Activated naive CD4-positive, alpha-beta T cell treated with anti-CD3 and anti-CD28 coated beads, Interleukin-2, amount 10 ng/mL, durations not matched to agents 7 days and 5 days (primary cell): ENCODE results near the gene ZNF26.
A peak's percentile ranks its signal among the peaks of the same experiment; 100 is the strongest.
"Not testable (repeated sequence)": the region's sequence is repeated elsewhere in the genome, so short reads cannot be mapped to it uniquely, and the experiment has no call there.

Source experiments
- CTCF ChIA-PET: fragments of 350-600 bp; sonication (Branson Sonifier 250); formaldehyde crosslinking; loops from one replicate; lab custom pipeline; 2021; ENCODE audit warnings: antibody characterized with exemption; lab: Charles Lee
- DNase-seq: peaks from one replicate; pipeline ENCODE4 v3.0.0-alpha.2; 2020
- H3K27ac Mint-ChIP-seq: one replicate; pipeline ENCODE4 v1.8.0; 2021; ENCODE audit warnings: mild to moderate bottlenecking, moderate library complexity, mixed read lengths
- H3K27me3 Mint-ChIP-seq: one replicate; pipeline ENCODE4 v1.8.0; 2021; ENCODE audit warnings: mild to moderate bottlenecking, mixed read lengths
- H3K36me3 Mint-ChIP-seq: one replicate; pipeline ENCODE4 v1.8.0; 2021; ENCODE audit warnings: mixed read lengths
- H3K4me1 Mint-ChIP-seq: one replicate; pipeline ENCODE4 v1.8.0; 2021; ENCODE audit warnings: mixed read lengths
- H3K4me3 Mint-ChIP-seq: one replicate; pipeline ENCODE4 v1.8.0; 2021; ENCODE audit warnings: mild to moderate bottlenecking, moderate library complexity, mixed read lengths
- H3K9me3 Mint-ChIP-seq: one replicate; pipeline ENCODE4 v1.8.0; 2021; ENCODE audit warnings: mixed read lengths

ZNF26 gene

DNA sequence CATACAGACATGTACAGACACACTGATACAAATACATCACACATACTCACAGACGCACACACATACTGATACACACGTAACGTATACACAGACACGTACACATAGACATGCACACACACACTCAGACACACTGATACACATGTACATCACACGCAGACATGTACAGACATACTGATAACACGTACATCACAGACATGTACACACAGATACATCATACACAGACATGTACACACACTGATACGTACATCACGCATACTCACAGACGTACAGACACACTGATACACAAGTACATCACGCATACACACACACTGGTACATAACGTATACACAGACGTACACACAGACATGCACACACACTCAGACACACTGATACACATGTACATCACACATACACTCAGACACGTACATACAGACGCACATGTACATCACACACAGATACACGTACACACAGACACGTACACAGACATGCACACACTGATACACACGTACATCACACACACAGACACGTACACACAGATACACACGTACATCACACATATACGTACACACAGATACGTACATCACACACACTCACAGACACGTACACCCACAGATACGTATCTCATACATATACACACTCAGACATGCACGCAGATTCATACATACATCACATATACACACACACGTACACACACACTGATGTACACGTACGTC lies 35.2 kb upstream of the ZNF26 start:
- peaks cover 16% of the 10 kb centered on the region for H3K4me1 Mint-ChIP-seq
- no peaks in the 10 kb centered on the region for H3K27me3 Mint-ChIP-seq
- peaks cover 47% of the 10 kb centered on the region for H3K36me3 Mint-ChIP-seq
- H3K4me3 Mint-ChIP-seq, result no peak overlapping the region
- CTCF ChIA-PET, result no interaction called here
- H3K27ac Mint-ChIP-seq, result no peak overlapping the region
- DNase-seq, result no peak
- peaks cover 48% of the 10 kb centered on the region for H3K9me3 Mint-ChIP-seq

DNA sequence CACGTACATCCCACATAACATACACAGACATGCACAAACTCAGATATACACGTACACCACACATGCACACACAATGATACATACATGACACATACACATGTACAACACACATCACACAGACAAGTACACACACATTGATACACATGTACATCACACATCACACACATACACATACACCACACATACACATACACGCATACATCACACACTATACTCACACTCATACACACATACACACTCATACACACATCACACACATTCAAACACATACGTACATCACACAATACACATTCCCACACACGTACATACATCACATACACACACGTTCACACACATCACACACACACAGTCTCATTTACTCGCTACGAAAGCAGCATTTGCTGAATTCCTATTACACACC lies 34.5 kb upstream of the ZNF26 start:
- Mint-ChIP-seq H3K9me3 (peaks cover 46% of the 10 kb centered on the region), H3K4me3 (no peak overlapping the region), H3K4me1 (peaks cover 20% of the 10 kb centered on the region), H3K27me3 (no peaks in the 10 kb centered on the region), H3K36me3 (peaks cover 46% of the 10 kb centered on the region), H3K27ac (no peak overlapping the region)
- CTCF ChIA-PET, result no interaction called here
- DNase-seq, result no peak

DNA sequence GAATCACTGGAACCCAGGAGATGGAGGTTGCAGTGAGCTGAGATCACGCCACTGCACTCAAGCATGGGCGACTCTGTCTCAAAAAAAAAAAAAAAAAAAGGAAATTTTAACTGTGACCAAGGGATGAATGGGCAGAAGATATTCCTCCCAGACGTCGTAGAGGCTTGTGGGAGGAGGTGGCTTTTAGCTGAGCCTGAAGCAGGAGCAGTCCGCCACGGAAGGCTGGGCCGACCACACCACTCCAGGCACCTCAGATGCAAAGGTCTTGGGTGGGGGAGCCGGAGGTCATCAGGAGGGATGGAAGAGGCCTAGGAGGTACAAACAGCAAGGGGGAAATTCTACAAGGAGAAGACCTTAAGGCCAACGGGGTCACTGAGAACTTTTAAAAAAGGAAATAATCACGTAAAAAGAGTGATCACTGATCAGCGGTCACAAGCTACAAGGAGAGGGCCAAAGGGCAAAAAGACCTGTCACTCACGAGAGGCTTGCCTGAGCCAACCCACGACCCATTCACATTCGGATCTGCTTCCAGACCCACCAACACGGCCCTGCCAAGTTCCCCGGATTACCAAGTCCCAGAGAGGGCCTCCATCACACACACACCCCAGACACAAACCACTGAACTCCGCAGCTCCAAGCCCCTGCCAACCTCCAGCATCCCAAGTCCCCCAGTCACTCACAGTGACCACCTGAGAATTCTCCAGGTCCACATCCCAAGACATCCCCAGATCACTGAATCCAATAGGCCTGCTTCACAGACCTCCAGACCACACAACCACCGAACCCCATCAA lies 33.6 kb upstream of the ZNF26 start:
- Mint-ChIP-seq H3K27ac (no peak overlapping the region), H3K27me3 (no peaks in the 10 kb centered on the region), H3K4me3 (no peak overlapping the region), H3K4me1 (peaks cover 26% of the 10 kb centered on the region), H3K36me3 (peaks cover 44% of the 10 kb centered on the region), H3K9me3 (peaks cover 50% of the 10 kb centered on the region)
- DNase-seq, result no peak
- CTCF ChIA-PET, result no interaction called here

DNA sequence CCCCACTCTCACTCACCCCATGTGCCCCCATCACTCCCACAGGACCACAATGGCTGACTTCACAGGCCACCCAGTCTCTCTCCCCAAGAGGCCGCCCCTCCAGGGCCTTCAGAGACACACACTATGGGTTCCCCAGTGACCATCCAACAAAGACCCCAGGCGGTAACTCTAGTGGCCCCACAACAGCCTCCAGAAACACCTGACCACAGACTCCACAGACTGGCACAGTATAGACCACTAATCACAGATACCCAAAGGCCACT lies 33.1 kb upstream of the ZNF26 start:
- H3K36me3 Mint-ChIP-seq, result peaks cover 41% of the 10 kb centered on the region
- CTCF ChIA-PET, result no interaction called here
- no peak overlapping the region for H3K27ac Mint-ChIP-seq
- peaks cover 26% of the 10 kb centered on the region for H3K4me1 Mint-ChIP-seq
- no peak for DNase-seq
- no peaks in the 10 kb centered on the region for H3K27me3 Mint-ChIP-seq
- peaks cover 46% of the 10 kb centered on the region for H3K9me3 Mint-ChIP-seq
- no peak overlapping the region for H3K4me3 Mint-ChIP-seq

DNA sequence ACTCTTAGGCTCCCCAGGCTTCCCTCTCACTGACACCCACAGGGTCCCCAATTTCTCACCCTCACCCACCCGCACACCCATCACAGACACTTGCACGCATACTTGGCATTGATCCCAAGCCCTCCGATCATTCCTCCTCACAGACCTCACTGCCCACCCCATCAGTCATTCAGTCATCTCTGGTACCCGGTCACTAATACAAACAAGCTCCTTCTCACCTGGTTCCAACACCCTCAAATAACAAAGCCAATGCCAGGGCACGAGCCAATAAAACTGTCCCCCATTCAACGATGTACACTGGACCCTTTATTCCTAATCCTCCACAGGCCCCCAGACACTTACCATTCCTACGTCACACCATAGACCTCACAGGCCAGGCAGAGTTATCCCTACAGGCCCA lies 32.4 kb upstream of the ZNF26 start:
- Mint-ChIP-seq H3K4me1 (peaks cover 26% of the 10 kb centered on the region), H3K27ac (no peak overlapping the region), H3K27me3 (no peaks in the 10 kb centered on the region), H3K4me3 (no peak overlapping the region), H3K36me3 (peaks cover 35% of the 10 kb centered on the region), H3K9me3 (peaks cover 40% of the 10 kb centered on the region)
- no peak for DNase-seq
- CTCF ChIA-PET, result no interaction called here

DNA sequence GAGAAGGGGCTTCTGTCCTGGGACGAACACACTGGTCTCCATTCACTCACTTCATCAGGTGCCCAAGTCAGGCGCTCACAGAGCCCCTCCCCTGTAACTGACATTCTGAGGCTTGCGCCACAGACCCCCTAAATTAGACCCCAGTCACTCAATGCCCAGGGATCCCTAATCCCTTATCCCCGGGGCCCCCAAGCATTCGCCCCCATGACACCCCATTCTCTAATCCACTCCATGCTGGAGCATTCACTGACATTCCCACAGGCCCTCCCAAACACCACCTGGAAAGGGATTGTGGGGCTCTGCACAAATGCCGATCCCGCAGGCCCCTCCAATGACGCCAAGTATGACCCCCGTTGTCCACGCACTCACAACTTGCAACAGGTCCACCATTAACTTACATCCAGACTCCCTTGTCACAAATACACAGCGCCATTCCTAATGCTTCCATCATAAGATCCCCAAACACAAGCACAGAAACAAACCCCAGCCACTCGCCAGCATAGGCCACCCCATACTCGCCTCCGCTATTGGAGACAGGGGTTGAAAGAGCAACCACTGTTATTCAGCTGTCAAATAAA lies 31.6 kb upstream of the ZNF26 start:
- Mint-ChIP-seq H3K27ac (peak overlapping the region; percentile 87), H3K4me3 (peak overlapping the region; percentile 94), H3K9me3 (peaks cover 33% of the 10 kb centered on the region), H3K36me3 (peaks cover 30% of the 10 kb centered on the region), H3K27me3 (no peaks in the 10 kb centered on the region), H3K4me1 (peaks cover 26% of the 10 kb centered on the region)
- CTCF ChIA-PET, result interaction anchor here (1.0 kb wide), 1 partner anchor 227 kb away, joined by 3 read pairs; the partner anchor contains the start of gene ZNF268
- no peak for DNase-seq

DNA sequence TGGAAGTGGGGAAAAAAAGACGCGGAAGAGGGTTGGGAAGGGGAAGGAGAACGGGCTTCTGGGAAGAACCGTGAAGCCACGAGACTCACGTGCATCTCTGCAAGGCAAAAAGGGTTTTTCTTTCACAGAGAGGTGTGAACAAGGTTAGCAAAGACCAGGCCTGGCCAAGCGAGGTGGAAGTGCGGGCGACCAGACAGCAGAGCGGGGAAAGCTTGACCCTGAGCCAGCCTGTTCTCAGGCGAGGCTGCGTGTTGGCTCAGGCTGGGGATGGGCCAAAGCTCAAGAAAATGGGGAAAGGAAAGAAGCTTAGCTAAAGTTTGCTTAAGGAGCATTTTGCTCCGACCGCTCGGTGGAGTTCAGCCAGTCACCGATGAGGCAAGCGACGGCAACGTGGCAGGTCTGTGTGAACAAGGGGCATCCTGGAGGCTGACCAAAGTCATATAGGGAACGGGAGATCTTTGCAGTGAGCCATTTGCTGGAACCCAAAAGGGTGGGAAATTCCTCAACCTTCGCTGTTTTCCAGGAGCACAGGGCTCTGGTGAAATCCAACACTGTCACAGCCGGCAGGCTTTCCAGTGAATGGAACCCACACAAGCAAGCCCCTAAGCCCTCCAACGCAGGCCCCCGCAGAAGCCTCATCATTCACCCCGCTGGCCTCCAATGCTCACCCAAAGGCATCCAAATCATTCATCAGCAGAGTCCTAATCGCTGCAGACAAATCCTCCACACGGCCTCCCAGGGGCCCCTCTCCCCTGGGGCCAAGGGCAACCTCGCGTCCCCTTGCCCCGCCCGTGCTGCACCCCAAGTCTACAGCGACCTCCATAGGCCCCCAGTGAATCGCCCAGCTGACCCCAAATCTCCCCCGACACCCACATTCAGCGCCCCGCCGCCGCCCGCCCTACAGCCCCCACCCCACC lies 30.8 kb upstream of the ZNF26 start:
- H3K9me3 Mint-ChIP-seq, result peaks cover 34% of the 10 kb centered on the region
- no peaks in the 10 kb centered on the region for H3K27me3 Mint-ChIP-seq
- H3K4me3 Mint-ChIP-seq, result peak overlapping the region; percentile 94
- CTCF ChIA-PET, result interaction anchor here (0.6 to 1.0 kb wide), 2 partner anchors 226 to 247 kb away, joined by 3 read pairs; partner anchors contain the start of gene ZNF268
- H3K36me3 Mint-ChIP-seq, result peaks cover 30% of the 10 kb centered on the region
- peaks cover 26% of the 10 kb centered on the region for H3K4me1 Mint-ChIP-seq
- H3K27ac Mint-ChIP-seq, result peak overlapping the region; percentile 87
- DNase-seq, result peak; percentile 35

DNA sequence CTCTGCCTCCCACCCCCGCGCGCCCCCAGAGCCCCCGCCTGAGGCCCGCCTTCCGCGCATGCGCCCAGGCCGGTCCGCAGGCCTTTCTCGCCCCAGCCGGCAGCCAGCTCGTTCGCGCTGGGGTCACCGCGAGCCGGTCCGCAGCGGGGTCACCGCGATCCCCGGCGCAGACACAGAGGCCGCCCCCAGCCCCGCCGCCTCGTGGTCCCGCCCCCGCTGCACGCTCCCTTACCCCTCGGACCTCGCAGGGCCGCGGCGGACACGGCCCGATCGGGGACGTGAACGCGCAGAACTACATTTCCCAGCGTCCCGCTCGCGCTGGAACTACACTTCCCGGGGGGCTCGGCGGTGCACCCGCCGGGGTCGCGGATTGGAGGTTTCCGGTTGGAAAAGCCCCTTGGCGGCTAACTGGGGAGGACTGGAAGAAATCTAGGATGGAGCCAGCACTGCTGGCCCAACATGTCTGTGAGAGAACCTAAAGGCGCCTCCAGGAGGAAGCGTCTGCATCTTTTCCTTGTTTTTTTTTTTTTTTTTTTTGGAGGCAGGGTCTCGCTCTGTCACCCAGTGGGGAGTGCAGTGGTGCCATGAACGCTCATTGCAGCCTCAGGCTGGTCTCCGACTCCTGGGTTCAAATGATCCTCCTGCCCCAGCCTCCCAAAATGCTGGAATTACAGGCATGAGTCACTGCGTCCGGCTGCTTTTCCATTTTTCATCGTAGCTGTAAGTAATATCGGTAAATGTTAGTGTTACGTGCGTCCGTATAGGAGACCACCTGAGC lies 30.0 kb upstream of the ZNF26 start, which contains the start of gene ZNF605:
Gene ZNF605, minus strand, starts transcription at position 296 of the 778 bp plus-strand sequence. CDS start 10,671 bp downstream, outside the sequence.
- no peaks in the 10 kb centered on the region for H3K27me3 Mint-ChIP-seq
- peak within 1 kb of the TSS; percentile 94 for H3K4me3 Mint-ChIP-seq
- H3K27ac Mint-ChIP-seq, result peak within 1 kb of the TSS; percentile 92
- peaks cover 26% of the 10 kb centered on the region for H3K4me1 Mint-ChIP-seq
- DNase-seq, result peak; percentile 94
- H3K36me3 Mint-ChIP-seq, result peaks cover 30% of the 10 kb centered on the region
- CTCF ChIA-PET, result interaction anchor here (0.6 to 0.7 kb wide), 2 partner anchors 188 to 246 kb away, joined by 3 read pairs; no protein-coding TSS in a partner anchor
- peaks cover 38% of the 10 kb centered on the region for H3K9me3 Mint-ChIP-seq

DNA sequence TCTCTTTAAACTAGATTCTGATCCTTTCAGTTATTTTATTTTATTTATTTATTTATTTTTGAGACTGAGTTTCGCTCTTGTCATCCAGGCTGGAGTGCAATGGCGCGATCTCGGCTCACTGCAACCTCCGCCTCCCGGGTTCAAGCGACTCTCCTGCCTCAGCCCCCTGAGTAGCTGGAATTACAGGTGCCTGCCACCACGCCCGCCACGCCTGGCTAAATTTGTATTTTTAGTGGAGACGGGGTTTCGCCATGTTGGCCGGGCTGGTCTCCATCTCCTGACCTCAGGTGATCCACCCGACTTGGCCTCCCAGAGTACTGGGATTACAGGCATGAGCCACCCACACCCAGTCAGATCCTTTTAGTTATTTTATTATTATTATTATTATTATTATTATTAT lies 24.4 kb upstream of the ZNF26 start:
- DNase-seq, H3K4me3 Mint-ChIP-seq, CTCF ChIA-PET, H3K27me3 Mint-ChIP-seq, H3K27ac Mint-ChIP-seq, H3K4me1 Mint-ChIP-seq: not testable (repeated sequence)
- peaks cover 32% of the 10 kb centered on the region for H3K9me3 Mint-ChIP-seq
- H3K36me3 Mint-ChIP-seq, result peaks cover 32% of the 10 kb centered on the region

DNA sequence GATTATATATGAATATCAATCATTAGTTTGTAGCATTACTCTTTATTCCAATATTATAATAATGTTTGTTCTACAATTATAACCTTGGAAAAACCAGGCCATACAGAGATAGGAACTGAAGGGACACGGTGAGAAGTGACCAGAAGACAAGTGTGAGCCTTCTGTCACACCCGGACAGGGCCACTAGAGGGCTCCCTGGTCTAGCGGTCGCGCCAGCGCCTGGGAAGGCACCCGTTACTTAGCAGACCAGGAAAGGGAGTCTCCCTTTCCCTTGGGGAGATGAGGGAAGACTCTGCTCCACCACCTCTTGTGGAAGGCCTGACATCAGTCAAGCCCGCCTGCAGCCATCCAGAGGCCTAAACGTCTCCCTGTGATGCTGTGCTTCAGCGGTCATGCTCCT lies 22.2 kb upstream of the ZNF26 start:
- H3K27me3 Mint-ChIP-seq, H3K4me1 Mint-ChIP-seq, H3K4me3 Mint-ChIP-seq, DNase-seq, CTCF ChIA-PET, H3K27ac Mint-ChIP-seq: not testable (repeated sequence)
- Mint-ChIP-seq H3K36me3 (peaks cover 32% of the 10 kb centered on the region), H3K9me3 (peaks cover 37% of the 10 kb centered on the region)

DNA sequence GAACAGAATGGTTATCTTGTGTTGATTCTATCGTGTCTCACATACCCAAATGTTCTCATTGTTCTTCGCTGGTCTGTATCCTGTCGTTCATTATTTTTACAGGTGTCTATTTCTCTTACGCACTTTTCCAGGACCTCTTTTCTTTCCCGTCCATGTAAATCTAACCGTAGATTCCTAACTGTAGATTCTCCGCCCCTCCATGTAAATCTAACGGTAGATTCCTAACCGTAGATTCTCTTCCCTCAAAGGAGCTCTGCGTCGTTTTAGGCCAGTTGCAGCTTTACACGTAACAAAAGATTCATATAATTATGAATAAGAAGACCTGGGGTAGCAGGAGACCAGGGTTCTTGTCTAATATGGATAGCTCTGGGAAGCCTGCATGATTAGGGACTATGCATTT lies 20.4 kb upstream of the ZNF26 start:
- H3K4me3 Mint-ChIP-seq, result no peak overlapping the region
- CTCF ChIA-PET, result no interaction called here

DNA sequence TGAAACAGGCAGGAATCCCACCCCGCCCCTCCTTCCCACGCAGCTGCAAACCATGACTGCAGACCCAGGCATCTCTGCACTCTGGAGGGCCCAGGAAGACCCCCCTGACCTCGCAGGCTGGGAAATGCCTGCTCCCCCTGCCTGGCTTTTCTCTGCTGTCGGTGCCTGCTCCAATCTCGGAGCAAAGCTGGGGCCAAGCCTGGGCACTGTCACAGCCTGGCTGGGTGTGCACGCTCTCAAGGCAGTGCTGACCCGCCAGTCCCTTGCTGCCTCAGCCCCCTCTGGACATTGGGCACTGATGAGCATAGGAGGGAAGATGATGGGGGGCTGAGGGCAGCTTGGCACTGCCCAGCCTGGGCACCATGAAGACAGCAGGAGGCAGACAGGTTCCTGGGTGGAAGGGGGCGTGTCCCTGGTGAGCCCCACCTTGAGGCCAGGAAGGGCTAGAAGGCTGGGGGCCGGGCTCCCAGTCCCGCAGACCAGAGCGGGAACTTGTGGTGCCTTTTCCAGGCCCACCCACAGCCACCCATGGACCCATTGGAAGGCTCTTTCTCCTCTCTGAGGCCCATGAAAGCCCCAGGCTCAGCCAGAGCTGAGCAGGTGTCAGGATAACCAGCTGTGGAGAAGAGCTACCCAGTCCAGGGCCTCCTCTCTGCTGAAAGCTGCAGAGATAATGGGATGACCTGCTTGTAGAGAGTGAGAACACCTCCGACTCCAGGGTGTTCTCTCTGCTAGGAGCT lies 19.3 kb upstream of the ZNF26 start:
- DNase-seq, result no peak
- Mint-ChIP-seq H3K9me3 (peaks cover 42% of the 10 kb centered on the region), H3K27ac (no peak overlapping the region), H3K4me1 (no peaks in the 10 kb centered on the region), H3K36me3 (peaks cover 23% of the 10 kb centered on the region), H3K27me3 (no peaks in the 10 kb centered on the region), H3K4me3 (no peak overlapping the region)
- CTCF ChIA-PET, result no interaction called here

More for the DNA sequence above, 20.4 kb upstream of the ZNF26 start:
- peaks cover 28% of the 10 kb centered on the region for H3K36me3 Mint-ChIP-seq
- no peaks in the 10 kb centered on the region for H3K27me3 Mint-ChIP-seq
- no peak for DNase-seq
- peaks cover 41% of the 10 kb centered on the region for H3K9me3 Mint-ChIP-seq
- no peaks in the 10 kb centered on the region for H3K4me1 Mint-ChIP-seq
- no peak overlapping the region for H3K27ac Mint-ChIP-seq

DNA sequence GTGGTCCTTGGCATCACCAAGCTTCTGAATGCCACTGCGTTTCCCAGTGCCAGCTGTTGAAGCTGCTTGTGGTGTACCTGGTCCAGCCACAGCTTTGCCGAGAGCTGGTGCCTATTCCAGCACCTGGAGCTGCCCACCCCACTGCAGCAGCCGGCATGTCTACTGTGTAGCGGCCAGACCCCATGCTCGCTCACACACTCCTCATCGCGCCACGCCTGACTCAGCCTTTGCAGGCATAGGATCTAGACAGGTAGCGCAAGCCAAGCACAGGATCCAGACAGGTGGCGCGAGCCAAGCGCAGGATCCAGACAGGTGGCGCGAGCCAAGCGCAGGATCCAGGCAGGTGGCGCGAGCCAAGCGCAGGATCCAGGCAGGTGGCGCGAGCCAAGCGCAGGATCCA lies 18.4 kb upstream of the ZNF26 start:
- CTCF ChIA-PET, result no interaction called here
- peaks cover 20% of the 10 kb centered on the region for H3K36me3 Mint-ChIP-seq
- H3K4me1 Mint-ChIP-seq, result no peaks in the 10 kb centered on the region
- H3K27ac Mint-ChIP-seq, result no peak overlapping the region
- no peak for DNase-seq
- peaks cover 50% of the 10 kb centered on the region for H3K9me3 Mint-ChIP-seq
- no peak overlapping the region for H3K4me3 Mint-ChIP-seq
- no peaks in the 10 kb centered on the region for H3K27me3 Mint-ChIP-seq
